PC-9 (cell line): ENCODE data around the gene INMT. TPM values are rescaled to one million over a fixed set of nuclear protein-coding genes. Genes with fewer than 3 reads are reported as not detected.

Source experiments
- BruUV-seq: library from RNA; stranded (reverse); fragments of 400-500 nt; replicated peaks from 2 replicates; lab custom pipeline; 2021; lab: Mats Ljungman, UMichigan
- CTCF ChIA-PET: fragments of 300-600 bp; sonication (Branson Sonifier 250); formaldehyde crosslinking; loops from one replicate; lab custom pipeline; 2022; ENCODE audit warnings: antibody characterized with exemption; lab: Charles Lee
- POLR2A ChIA-PET: fragments of 300-600 bp; sonication (Branson Sonifier 250); formaldehyde crosslinking; loops from one replicate; lab custom pipeline; 2022; ENCODE audit warnings: antibody characterized with exemption; ENCODE audit not compliant: unreplicated experiment; lab: Charles Lee
- DNase-seq, 2 experiments: peaks; one replicate each; pipeline versions ENCODE4 v3.0.0 to v3.0.0-alpha.2; 2015 to 2022; ENCODE audit warnings: mixed read lengths in 1 of 2
- H2AFZ ChIP-seq: fragments of 200-600 bp; sonication (generic); 2 replicates; pipeline ENCODE4 v1.8.1; 2017; ENCODE audit warnings: antibody characterized with exemption
- H3F3A ChIP-seq: fragments of 200-600 bp; sonication (generic); 2 replicates; pipeline ENCODE4 v1.8.1; 2017; ENCODE audit warnings: antibody characterized with exemption, mild to moderate bottlenecking, low read depth; ENCODE audit not compliant: insufficient read depth
- H3K27ac ChIP-seq: fragments of 200-600 bp; sonication (generic); 2 replicates; pipeline ENCODE4 v1.6.1; 2016; ENCODE audit warnings: mixed run types
- H3K27me3 ChIP-seq: fragments of 200-600 bp; sonication (generic); 2 replicates; pipeline ENCODE4 v1.6.1; 2016; ENCODE audit warnings: low read depth, mixed run types; ENCODE audit not compliant: insufficient read depth
- H3K36me3 ChIP-seq: fragments of 200-600 bp; sonication (generic); 2 replicates; pipeline ENCODE4 v1.6.1; 2016; ENCODE audit warnings: low read depth, mixed run types
- H3K4me1 ChIP-seq: fragments of 200-600 bp; sonication (generic); replicated peaks from 2 replicates; pipeline ENCODE4 v1.6.1; 2016; ENCODE audit warnings: mixed run types; ENCODE audit not compliant: insufficient read depth
- H3K4me2 ChIP-seq: fragments of 200-600 bp; sonication (generic); 2 replicates; pipeline ENCODE4 v1.6.1; 2017; ENCODE audit warnings: mixed run types
- H3K4me3 ChIP-seq: fragments of 200-600 bp; sonication (generic); 2 replicates; pipeline ENCODE4 v1.6.1; 2016; ENCODE audit warnings: mixed run types
- H3K79me2 ChIP-seq: fragments of 200-600 bp; sonication (generic); 2 replicates; pipeline ENCODE4 v1.6.1; 2017; ENCODE audit warnings: low read depth, mixed run types
- H3K9me2 ChIP-seq: fragments of 200-600 bp; sonication (generic); 2 replicates; pipeline ENCODE4 v1.8.1; 2017; ENCODE audit warnings: mild to moderate bottlenecking; ENCODE audit not compliant: insufficient read depth
- H3K9me3 ChIP-seq: fragments of 200-600 bp; sonication (generic); 2 replicates; pipeline ENCODE4 v1.8.1; 2016; ENCODE audit warnings: low read depth; ENCODE audit not compliant: insufficient read depth
- H4K20me1 ChIP-seq: fragments of 200-600 bp; sonication (generic); 2 replicates; pipeline ENCODE4 v1.8.1; 2017; ENCODE audit not compliant: insufficient read depth
- CTCF ChIP-seq: fragments of 200-600 bp; sonication (generic); conservative IDR thresholded peaks from 2 replicates; pipeline ENCODE4 v1.6.1; 2017; ENCODE audit warnings: mixed run types, antibody characterized with exemption, mild to moderate bottlenecking, moderate library complexity
- EZH2 ChIP-seq: fragments of 200-600 bp; sonication (generic); IDR thresholded peaks from 2 replicates; pipeline ENCODE4 v1.8.0; 2017; ENCODE audit warnings: antibody characterized with exemption, low read depth
- intact Hi-C: fragments of 100-400 bp; cut with micrococcal nuclease; formaldehyde crosslinking; loops from one replicate; pipeline ENCODE4 v1.10.0; 2022; ENCODE audit not compliant: unreplicated experiment
- total RNA-seq: library from RNA; stranded (reverse); gene quantifications from 2 replicates; pipeline ENCODE4 v1.2.3, GENCODE V29; 2021

Gene INMT
- total RNA-seq, 1 experiment from 2014 or later: not detected

- intact Hi-C loops: no loop called here
These were observed 27.6 kb downstream of the INMT start for GRCh38 chr7:30779574-30779973.

DNA sequence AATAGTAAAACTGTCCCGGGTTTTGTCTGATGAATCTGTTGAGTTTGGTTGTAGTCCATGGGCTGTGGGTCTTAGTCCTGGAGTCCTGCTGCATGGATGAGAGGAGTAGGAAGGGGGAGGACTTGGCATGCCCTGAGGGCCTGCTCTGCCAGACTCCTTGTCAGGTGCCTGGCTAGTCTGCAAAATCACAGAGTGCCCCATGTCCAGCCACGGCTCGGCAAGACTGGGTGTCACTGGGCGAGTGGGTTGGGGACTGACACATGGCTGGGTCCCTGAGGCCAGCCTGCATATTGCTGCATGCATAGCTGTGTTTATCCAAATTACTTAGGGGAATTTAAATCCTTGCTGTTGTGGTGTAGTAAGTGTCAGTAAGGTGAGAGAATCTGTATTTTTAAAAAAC is 29.0 kb downstream of the INMT start:
- TF ChIP-seq EZH2 (no peak), CTCF (no peak)
- Histone ChIP-seq H3K4me2 (no peak overlapping the region), H3K4me1 (no peaks in the 10 kb centered on the region), H3K27me3 (no peaks in the 10 kb centered on the region), H3K9me2 (no peaks in the 10 kb centered on the region), H3K9me3 (no peaks in the 10 kb centered on the region), H4K20me1 (no peaks in the 10 kb centered on the region), H3K79me2 (no peaks in the 10 kb centered on the region), H2AFZ (no peak overlapping the region), H3K36me3 (0 out of 2 replicates have a peak, but pooled peaks cover 7% of the 10 kb centered on the region), H3K27ac (no peak overlapping the region), H3K4me3 (no peak overlapping the region), H3F3A (no peaks in the 10 kb centered on the region)
- intact Hi-C loops: no loop called here
- POLR2A ChIA-PET: no interaction called here
- no TSS peak for BruUV-seq
- CTCF ChIA-PET: no interaction called here
- no peak for DNase-seq

More at GRCh38 chr7:30779574-30779973, 27.6 kb downstream of the INMT start:
- DNase-seq: no peak
- Histone ChIP-seq H3K27me3 (no peaks in the 10 kb centered on the region), H3K36me3 (0 out of 2 replicates have a peak, but pooled peaks cover 7% of the 10 kb centered on the region), H3K4me3 (no peak overlapping the region), H3K4me1 (no peaks in the 10 kb centered on the region), H3K9me2 (no peaks in the 10 kb centered on the region), H3K79me2 (no peaks in the 10 kb centered on the region), H2AFZ (no peak overlapping the region), H3K4me2 (no peak overlapping the region), H3K9me3 (no peaks in the 10 kb centered on the region), H4K20me1 (no peaks in the 10 kb centered on the region), H3K27ac (no peak overlapping the region), H3F3A (no peaks in the 10 kb centered on the region)
- POLR2A ChIA-PET: no interaction called here
- CTCF ChIA-PET: no interaction called here
- TF ChIP-seq EZH2 (no peak), CTCF (no peak)
- no TSS peak for BruUV-seq

DNA sequence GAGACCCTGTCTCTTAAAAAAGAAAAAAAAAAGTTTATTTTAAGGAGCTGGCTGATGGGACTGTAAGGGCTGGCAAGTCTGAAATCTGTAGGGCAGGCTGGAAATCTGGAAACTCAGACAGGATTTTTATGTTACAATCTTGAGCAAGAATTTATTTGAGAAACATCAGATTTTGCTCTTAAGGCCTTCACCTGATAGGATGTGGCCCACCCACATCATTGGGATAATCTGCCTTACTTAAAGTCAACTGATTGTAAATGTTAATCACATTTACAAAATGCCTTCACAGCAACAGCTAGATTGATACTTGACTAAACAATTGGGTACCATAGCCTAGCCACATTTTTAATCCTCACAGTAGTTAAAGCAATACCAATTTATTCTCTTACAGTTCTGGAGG is 30.8 kb downstream of the INMT start:
- Histone ChIP-seq H3K27ac (no peak overlapping the region), H3K4me2 (no peak overlapping the region), H2AFZ (no peak overlapping the region), H3K4me1 (no peaks in the 10 kb centered on the region), H4K20me1 (no peaks in the 10 kb centered on the region), H3K27me3 (no peaks in the 10 kb centered on the region), H3K9me3 (no peaks in the 10 kb centered on the region), H3K4me3 (no peak overlapping the region), H3F3A (no peaks in the 10 kb centered on the region), H3K36me3 (0 out of 2 replicates have a peak, but pooled peaks cover 7% of the 10 kb centered on the region), H3K79me2 (no peaks in the 10 kb centered on the region), H3K9me2 (no peaks in the 10 kb centered on the region)
- DNase-seq: no peak
- no peak for TF ChIP-seq CTCF
- ChIA-PET POLR2A (no interaction called here), CTCF (no interaction called here)
- intact Hi-C loops: no loop called here
- no TSS peak for BruUV-seq
